ENCODE data around the gene RFLNA.

The RFLNA gene

GRCh38 chr12:124310178-124310577 lies 15.3 kb downstream of the RFLNA start:
- H3K27ac ChIP-seq = no peak overlapping the region
- TF ChIP-seq CTCF (conservative IDR thresholded peaks at IDR 0.05) (no peak), ZFX (IDR thresholded peaks at IDR 0.05) (no peak)

- TF ChIP-seq ZFX (IDR thresholded peaks at IDR 0.05) (no peak), CTCF (conservative IDR thresholded peaks at IDR 0.05) (no peak)
- H3K27ac ChIP-seq = no peak overlapping the region
Measured at GRCh38 chr12:124310785-124311184, 15.9 kb downstream of the RFLNA start.

DNA sequence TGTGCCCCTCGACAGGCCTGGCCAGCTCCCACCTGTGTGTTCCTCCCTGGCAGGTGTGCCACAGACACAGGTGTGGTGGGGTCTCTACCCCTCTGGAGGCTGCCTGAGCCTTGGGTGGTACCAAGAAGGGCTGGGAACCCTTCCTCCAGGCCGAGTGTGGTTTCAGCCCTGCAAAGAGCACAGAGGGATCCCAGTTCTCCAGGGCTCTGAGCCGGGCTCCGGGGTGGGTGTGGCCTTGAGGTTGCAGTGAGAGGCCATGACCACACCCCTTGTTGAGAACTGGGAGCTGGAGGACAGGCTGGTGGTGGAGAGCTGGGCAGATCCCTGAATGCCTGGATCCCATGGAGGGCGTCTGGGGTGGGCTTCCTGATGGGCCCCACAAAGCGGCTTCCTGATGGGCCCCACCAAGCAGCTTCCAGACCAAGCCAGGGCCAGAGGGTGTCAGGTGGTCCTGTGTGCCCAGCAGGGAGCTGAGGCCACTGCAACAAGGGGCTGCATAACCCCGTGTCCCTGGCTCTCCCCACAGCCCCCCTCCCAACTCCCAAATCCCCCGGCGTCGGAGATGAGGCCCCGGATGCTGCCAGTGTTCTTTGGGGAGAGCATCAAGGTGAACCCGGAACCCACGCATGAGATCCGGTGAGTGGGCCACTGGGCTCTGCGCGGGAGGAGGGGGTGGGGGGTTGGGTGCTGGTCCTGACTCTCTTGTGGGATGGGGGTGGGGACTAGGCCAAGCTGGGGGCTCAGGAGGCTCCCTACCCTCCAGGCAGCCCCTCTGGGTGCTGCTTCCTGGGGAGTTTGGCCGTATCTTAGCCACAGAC lies 16.6 kb downstream of the RFLNA start:
- TF ChIP-seq CTCF (conservative IDR thresholded peaks at IDR 0.05) = no peak
- TF ChIP-seq ZFX (IDR thresholded peaks at IDR 0.05) = no peak

GRCh38 chr12:124312601-124313000 lies 17.7 kb downstream of the RFLNA start:
- H3K27ac ChIP-seq = no peak overlapping the region
- no peak for TF ChIP-seq CTCF (conservative IDR thresholded peaks at IDR 0.05)
- no peak for TF ChIP-seq ZFX (IDR thresholded peaks at IDR 0.05)

More for the DNA sequence above, 16.6 kb downstream of the RFLNA start:
- no peak overlapping the region for H3K27ac ChIP-seq

- no peak for TF ChIP-seq ZFX (IDR thresholded peaks at IDR 0.05)
- no peak for TF ChIP-seq CTCF (conservative IDR thresholded peaks at IDR 0.05)
- H3K27ac ChIP-seq = no peak overlapping the region
Measured at GRCh38 chr12:124314207-124314606, 19.3 kb downstream of the RFLNA start.

GRCh38 chr12:124314766-124315165 lies 19.9 kb downstream of the RFLNA start:
- H3K27ac ChIP-seq = no peak overlapping the region
- TF ChIP-seq ZFX (IDR thresholded peaks at IDR 0.05) = no peak
- TF ChIP-seq CTCF (conservative IDR thresholded peaks at IDR 0.05) = no peak

DNA sequence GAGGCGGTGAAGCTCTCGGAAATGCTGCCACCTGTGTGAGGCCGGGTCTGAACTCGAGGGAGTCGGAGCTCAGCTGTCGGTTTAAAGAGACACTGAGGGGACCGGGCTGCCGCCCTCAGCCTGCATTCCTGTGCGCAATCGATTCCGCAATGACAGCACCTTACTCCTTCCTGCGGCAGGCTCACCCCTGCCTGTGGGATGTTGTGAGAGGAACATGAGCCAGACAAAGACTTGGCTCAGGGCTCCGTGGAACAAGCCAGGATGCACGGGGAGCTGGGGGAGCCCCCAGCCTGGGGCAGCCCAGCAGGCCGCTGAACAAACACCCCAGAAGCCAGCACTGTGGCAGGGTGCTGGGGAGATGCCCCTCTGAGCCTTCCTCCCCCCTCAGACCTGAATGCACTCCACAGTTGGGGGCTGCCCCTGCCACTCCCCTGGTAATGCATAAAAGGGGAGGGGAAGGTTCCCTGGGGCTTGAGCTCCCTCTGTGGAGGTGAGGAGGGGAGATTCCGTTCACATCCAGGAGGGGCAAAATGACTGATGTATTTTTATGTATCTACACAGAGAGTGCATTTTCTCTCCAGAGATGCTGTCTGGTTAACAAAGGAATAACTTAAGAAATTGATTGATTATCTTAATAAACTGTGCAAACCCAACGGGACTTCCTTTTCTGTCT lies 20.6 kb downstream of the RFLNA start:
- H3K27ac ChIP-seq = no peak overlapping the region
- TF ChIP-seq ZFX (IDR thresholded peaks at IDR 0.05) = no peak
- TF ChIP-seq CTCF (conservative IDR thresholded peaks at IDR 0.05) = no peak
